Measurements from ENCODE around the gene SARS2. TPM values are rescaled to one million over a fixed set of nuclear protein-coding genes. Genes with fewer than 3 reads are reported as not detected.

SARS2 gene
- polyA plus RNA-seq, 3 donors = 8.1 to 21.9 (median 8.3) TPM

GRCh38 chr19:38939957-38940356 is 9.4 kb upstream of the SARS2 start:
- no peak overlapping the region for H3K27ac Mint-ChIP-seq
- H3K27me3 Mint-ChIP-seq (ENCODE audit: low read depth in 3 of 3) = peaks cover 5 to 8% (median 6%) of the 10 kb centered on the region in 3 donors
- no peaks in the 10 kb centered on the region for H3K36me3 ChIP-seq (replicated peaks in 1 of 2; ENCODE audit: control insufficient read depth in 1 of 2, insufficient read depth in 2 of 2, low read length in 2 of 2)
- no peaks in the 10 kb centered on the region for H3K79me2 ChIP-seq (ENCODE audit: insufficient read depth, low read length)
- H3K36me3 Mint-ChIP-seq = peaks cover 0 to 1% of the 10 kb centered on the region in 2 donors
- TF ChIP-seq CTCF (IDR thresholded peaks at IDR 0.05) = no peak
- intact Hi-C loops (cut with micrococcal nuclease) = loop anchor here in 1 of 2 donors (10.0 kb wide), 2 partner anchors 305 to 535 kb away; partner anchors contain the start of gene FAM98C
- no peaks in the 10 kb centered on the region for H4K20me1 ChIP-seq (ENCODE audit: insufficient read depth, low read length)
- no peak overlapping the region for H3K4me3 ChIP-seq (replicated peaks in 1 of 3; ENCODE audit: low read depth in 2 of 3, low read length in 3 of 3)
- peaks cover 0 to 2% of the 10 kb centered on the region in 2 donors for H3K4me1 ChIP-seq (ENCODE audit: control insufficient read depth in 1 of 2, insufficient read depth in 2 of 2, low read length in 2 of 2)
- H3K4me3 Mint-ChIP-seq = no peak overlapping the region
- H3K27ac ChIP-seq (ENCODE audit: low read depth in 1 of 2, low read length in 2 of 2) = no peak overlapping the region
- H2AFZ ChIP-seq (ENCODE audit: insufficient read depth, low read depth, low read length, poor library complexity, severe bottlenecking) = peak overlapping the region; percentile 29
- WGBS (ENCODE audit: insufficient coverage) = 14% methylated on average over 4 of the region's 5 CpGs
- H3K9ac ChIP-seq (ENCODE audit: insufficient read depth, low read length, poor library complexity, severe bottlenecking) = peak overlapping the region; percentile 27
- peaks cover 13% of the 10 kb centered on the region for H3K4me1 Mint-ChIP-seq
- H3K4me2 ChIP-seq (replicated peaks; ENCODE audit: extremely low read depth, low read length, poor library complexity, severe bottlenecking) = no peak overlapping the region
- H3K9me3 ChIP-seq (replicated peaks in 1 of 2; ENCODE audit: control insufficient read depth in 1 of 2, insufficient read depth in 1 of 2, low read length in 2 of 2) = peaks cover 0 to 7% of the 10 kb centered on the region in 2 donors
- DNase-seq = no peak
- peaks cover 2 to 9% (median 9%) of the 10 kb centered on the region in 7 donors for H3K9me3 Mint-ChIP-seq
- no peaks in the 10 kb centered on the region for H3K27me3 ChIP-seq (ENCODE audit: control insufficient read depth in 2 of 2, insufficient read depth in 2 of 2, low read length in 2 of 2)

GRCh38 chr19:38933544-38933943 is 3.0 kb upstream of the SARS2 start:
- peaks cover 16 to 25% of the 10 kb centered on the region in 2 donors for H3K4me1 ChIP-seq (ENCODE audit: control insufficient read depth in 1 of 2, insufficient read depth in 2 of 2, low read length in 2 of 2)
- H3K4me3 ChIP-seq (replicated peaks in 1 of 3; ENCODE audit: low read depth in 2 of 3, low read length in 3 of 3) = no peak overlapping the region
- H3K27ac Mint-ChIP-seq = no peak overlapping the region
- no peak overlapping the region for H3K9ac ChIP-seq (ENCODE audit: insufficient read depth, low read length, poor library complexity, severe bottlenecking)
- no peak for DNase-seq
- no peak overlapping the region for H3K4me3 Mint-ChIP-seq
- no peak overlapping the region for H3K27ac ChIP-seq (ENCODE audit: low read depth in 1 of 2, low read length in 2 of 2)
- peaks cover 11 to 22% (median 18%) of the 10 kb centered on the region in 7 donors for H3K9me3 Mint-ChIP-seq
- H2AFZ ChIP-seq (ENCODE audit: insufficient read depth, low read depth, low read length, poor library complexity, severe bottlenecking) = no peak overlapping the region
- peaks cover 12 to 25% of the 10 kb centered on the region in 2 donors for H3K36me3 Mint-ChIP-seq
- 63% methylated on average over 4 of the region's 4 CpGs for WGBS (ENCODE audit: insufficient coverage)
- intact Hi-C loops (cut with micrococcal nuclease) = loop anchor here (5.0 to 10.0 kb wide), 3 partner anchors 36 to 529 kb away; partner anchors contain the start of genes FAM98C (in 1 of the 2), NFKBIB (in 1 of the 2) and SIRT2 (in 1 of the 2)
- H3K27me3 ChIP-seq (ENCODE audit: control insufficient read depth in 2 of 2, insufficient read depth in 2 of 2, low read length in 2 of 2) = no peaks in the 10 kb centered on the region
- peaks cover 0 to 2% (median 1%) of the 10 kb centered on the region in 3 donors for H3K27me3 Mint-ChIP-seq (ENCODE audit: low read depth in 3 of 3)
- peaks cover 15% of the 10 kb centered on the region for H3K4me1 Mint-ChIP-seq
- H3K9me3 ChIP-seq (replicated peaks in 1 of 2; ENCODE audit: control insufficient read depth in 1 of 2, insufficient read depth in 1 of 2, low read length in 2 of 2) = peaks cover 0 to 15% of the 10 kb centered on the region in 2 donors
- no peaks in the 10 kb centered on the region for H4K20me1 ChIP-seq (ENCODE audit: insufficient read depth, low read length)
- no peak for TF ChIP-seq CTCF (IDR thresholded peaks at IDR 0.05)
- no peak overlapping the region for H3K4me2 ChIP-seq (replicated peaks; ENCODE audit: extremely low read depth, low read length, poor library complexity, severe bottlenecking)
- peaks cover 10 to 18% of the 10 kb centered on the region in 2 donors for H3K36me3 ChIP-seq (replicated peaks in 1 of 2; ENCODE audit: control insufficient read depth in 1 of 2, insufficient read depth in 2 of 2, low read length in 2 of 2)
- peaks cover 27% of the 10 kb centered on the region for H3K79me2 ChIP-seq (ENCODE audit: insufficient read depth, low read length)
